GM13976 (cell line): ENCODE results near the gene CTXND1.

Experiments used
- DNase-seq: peaks from one replicate; pipeline ENCODE4 v3.0.0; 2012; ENCODE audit warnings: low spot score
- in situ Hi-C: fragments of 300-500 bp; cut with MboI; formaldehyde crosslinking; loops from one replicate; pipeline ENCODE4 v1.12.0; 2022; ENCODE audit warnings: low sequenced_read_pairs, mixed read lengths, inconsistent platforms; ENCODE audit not compliant: unreplicated experiment
- TF ChIP-seq, protein P1 (sequence below): IDR thresholded peaks from 2 replicates; pipeline ENCODE4 v1.5.1; 2012; ENCODE audit warnings: borderline replicate concordance, mild to moderate bottlenecking; ENCODE audit not compliant: insufficient read depth; ENCODE audit errors: extremely low read depth, missing control alignments, control extremely low read depth

The CTXND1 gene

GRCh38 chr15:80151148-80151547 is 100.9 kb downstream of the CTXND1 start:
- no peak for DNase-seq
- in situ Hi-C loops, result loop anchor here (25.0 kb wide), 1 partner anchor 264 kb away; the partner anchor contains the start of gene MTHFS
- TF ChIP-seq, protein P1, sequence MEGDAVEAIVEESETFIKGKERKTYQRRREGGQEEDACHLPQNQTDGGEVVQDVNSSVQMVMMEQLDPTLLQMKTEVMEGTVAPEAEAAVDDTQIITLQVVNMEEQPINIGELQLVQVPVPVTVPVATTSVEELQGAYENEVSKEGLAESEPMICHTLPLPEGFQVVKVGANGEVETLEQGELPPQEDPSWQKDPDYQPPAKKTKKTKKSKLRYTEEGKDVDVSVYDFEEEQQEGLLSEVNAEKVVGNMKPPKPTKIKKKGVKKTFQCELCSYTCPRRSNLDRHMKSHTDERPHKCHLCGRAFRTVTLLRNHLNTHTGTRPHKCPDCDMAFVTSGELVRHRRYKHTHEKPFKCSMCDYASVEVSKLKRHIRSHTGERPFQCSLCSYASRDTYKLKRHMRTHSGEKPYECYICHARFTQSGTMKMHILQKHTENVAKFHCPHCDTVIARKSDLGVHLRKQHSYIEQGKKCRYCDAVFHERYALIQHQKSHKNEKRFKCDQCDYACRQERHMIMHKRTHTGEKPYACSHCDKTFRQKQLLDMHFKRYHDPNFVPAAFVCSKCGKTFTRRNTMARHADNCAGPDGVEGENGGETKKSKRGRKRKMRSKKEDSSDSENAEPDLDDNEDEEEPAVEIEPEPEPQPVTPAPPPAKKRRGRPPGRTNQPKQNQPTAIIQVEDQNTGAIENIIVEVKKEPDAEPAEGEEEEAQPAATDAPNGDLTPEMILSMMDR, result no peak
